ENCODE results near the gene KCNQ1OT1.

DNA sequence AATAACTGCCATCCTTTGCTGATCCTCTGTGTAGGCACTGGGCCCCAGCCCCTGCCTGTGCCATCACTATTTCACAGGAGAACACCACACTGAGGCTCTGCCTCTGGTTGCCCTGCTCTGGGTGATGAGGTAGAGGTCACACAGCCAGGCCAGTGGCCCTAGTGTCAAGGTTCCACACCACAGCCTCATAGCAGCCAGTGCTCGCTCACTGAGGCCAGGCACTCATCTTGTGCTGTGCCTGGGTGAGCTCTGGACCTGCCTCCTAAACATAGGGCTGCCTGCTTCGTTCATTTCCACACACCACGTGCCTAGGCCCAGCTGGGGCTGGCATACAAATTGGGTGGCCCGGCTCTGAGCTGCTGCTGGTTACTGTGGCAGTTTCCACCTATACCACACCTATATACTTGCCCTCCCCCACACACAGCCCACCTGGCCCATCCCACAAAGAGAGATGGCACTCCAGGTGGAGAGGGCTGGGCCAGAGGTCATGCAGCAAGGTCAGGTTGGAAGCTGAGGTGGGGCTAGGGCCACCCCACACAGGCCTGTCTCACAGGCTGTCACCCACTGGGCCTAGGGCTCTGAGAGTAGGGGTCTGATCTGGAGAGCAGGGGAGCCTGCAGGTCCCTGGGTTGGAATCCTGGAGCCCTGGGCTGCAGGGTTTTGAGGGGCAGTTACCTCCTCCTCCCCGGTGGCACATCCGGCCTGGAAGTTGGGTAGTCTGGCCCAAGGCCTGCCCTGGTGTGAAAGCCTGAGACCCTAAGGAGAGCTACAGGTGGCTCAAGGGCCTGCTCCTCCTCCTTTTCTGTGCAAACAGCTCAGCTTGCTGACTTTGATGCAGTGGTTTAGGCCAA, 11.2 kb downstream of the KCNQ1OT1 start:
- TF ChIP-seq, protein P1, sequence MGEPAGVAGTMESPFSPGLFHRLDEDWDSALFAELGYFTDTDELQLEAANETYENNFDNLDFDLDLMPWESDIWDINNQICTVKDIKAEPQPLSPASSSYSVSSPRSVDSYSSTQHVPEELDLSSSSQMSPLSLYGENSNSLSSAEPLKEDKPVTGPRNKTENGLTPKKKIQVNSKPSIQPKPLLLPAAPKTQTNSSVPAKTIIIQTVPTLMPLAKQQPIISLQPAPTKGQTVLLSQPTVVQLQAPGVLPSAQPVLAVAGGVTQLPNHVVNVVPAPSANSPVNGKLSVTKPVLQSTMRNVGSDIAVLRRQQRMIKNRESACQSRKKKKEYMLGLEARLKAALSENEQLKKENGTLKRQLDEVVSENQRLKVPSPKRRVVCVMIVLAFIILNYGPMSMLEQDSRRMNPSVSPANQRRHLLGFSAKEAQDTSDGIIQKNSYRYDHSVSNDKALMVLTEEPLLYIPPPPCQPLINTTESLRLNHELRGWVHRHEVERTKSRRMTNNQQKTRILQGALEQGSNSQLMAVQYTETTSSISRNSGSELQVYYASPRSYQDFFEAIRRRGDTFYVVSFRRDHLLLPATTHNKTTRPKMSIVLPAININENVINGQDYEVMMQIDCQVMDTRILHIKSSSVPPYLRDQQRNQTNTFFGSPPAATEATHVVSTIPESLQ (CRISPR knock-in tag; IDR thresholded peaks at IDR 0.05): no peak
- TF ChIP-seq TCF7 (CRISPR knock-in tag; IDR thresholded peaks at IDR 0.05; ENCODE audit: low read depth) (no peak), CREM (CRISPR knock-in tag; IDR thresholded peaks at IDR 0.05) (no peak)
- TF ChIP-seq, protein P2, sequence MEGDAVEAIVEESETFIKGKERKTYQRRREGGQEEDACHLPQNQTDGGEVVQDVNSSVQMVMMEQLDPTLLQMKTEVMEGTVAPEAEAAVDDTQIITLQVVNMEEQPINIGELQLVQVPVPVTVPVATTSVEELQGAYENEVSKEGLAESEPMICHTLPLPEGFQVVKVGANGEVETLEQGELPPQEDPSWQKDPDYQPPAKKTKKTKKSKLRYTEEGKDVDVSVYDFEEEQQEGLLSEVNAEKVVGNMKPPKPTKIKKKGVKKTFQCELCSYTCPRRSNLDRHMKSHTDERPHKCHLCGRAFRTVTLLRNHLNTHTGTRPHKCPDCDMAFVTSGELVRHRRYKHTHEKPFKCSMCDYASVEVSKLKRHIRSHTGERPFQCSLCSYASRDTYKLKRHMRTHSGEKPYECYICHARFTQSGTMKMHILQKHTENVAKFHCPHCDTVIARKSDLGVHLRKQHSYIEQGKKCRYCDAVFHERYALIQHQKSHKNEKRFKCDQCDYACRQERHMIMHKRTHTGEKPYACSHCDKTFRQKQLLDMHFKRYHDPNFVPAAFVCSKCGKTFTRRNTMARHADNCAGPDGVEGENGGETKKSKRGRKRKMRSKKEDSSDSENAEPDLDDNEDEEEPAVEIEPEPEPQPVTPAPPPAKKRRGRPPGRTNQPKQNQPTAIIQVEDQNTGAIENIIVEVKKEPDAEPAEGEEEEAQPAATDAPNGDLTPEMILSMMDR (IDR thresholded peaks at IDR 0.05): no peak
- TF ChIP-seq, protein P3, sequence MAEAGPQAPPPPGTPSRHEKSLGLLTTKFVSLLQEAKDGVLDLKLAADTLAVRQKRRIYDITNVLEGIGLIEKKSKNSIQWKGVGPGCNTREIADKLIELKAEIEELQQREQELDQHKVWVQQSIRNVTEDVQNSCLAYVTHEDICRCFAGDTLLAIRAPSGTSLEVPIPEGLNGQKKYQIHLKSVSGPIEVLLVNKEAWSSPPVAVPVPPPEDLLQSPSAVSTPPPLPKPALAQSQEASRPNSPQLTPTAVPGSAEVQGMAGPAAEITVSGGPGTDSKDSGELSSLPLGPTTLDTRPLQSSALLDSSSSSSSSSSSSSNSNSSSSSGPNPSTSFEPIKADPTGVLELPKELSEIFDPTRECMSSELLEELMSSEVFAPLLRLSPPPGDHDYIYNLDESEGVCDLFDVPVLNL (CRISPR knock-in tag; IDR thresholded peaks at IDR 0.05; ENCODE audit: borderline replicate concordance, low read depth): no peak
- TF ChIP-seq, protein P4, sequence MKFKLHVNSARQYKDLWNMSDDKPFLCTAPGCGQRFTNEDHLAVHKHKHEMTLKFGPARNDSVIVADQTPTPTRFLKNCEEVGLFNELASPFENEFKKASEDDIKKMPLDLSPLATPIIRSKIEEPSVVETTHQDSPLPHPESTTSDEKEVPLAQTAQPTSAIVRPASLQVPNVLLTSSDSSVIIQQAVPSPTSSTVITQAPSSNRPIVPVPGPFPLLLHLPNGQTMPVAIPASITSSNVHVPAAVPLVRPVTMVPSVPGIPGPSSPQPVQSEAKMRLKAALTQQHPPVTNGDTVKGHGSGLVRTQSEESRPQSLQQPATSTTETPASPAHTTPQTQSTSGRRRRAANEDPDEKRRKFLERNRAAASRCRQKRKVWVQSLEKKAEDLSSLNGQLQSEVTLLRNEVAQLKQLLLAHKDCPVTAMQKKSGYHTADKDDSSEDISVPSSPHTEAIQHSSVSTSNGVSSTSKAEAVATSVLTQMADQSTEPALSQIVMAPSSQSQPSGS (CRISPR knock-in tag; IDR thresholded peaks at IDR 0.05; ENCODE audit: borderline replicate concordance, low read depth): no peak
